Measurements from ENCODE around the gene SIAE.

The SIAE gene

GRCh38 chr11:124662106-124662505, 11.4 kb downstream of the SIAE start:
- no peak for DNase-seq

- DNase-seq, result no peak
Measured at GRCh38 chr11:124661553-124661952, 12.0 kb downstream of the SIAE start.

- DNase-seq, result no peak
Measured at GRCh38 chr11:124658986-124659385, 14.6 kb downstream of the SIAE start.

- no peak for DNase-seq
Measured at GRCh38 chr11:124658501-124658900, 15.0 kb downstream of the SIAE start.

GRCh38 chr11:124657904-124658303, 15.6 kb downstream of the SIAE start:
- no peak for DNase-seq

GRCh38 chr11:124656774-124657630, 16.5 kb downstream of the SIAE start:
- DNase-seq, result no peak

GRCh38 chr11:124648610-124649009, 24.9 kb downstream of the SIAE start:
- DNase-seq, result no peak

- no peak for DNase-seq
Measured at GRCh38 chr11:124646148-124646547, 27.4 kb downstream of the SIAE start.

GRCh38 chr11:124644426-124645280, 28.9 kb downstream of the SIAE start:
- DNase-seq, result no peak

GRCh38 chr11:124643605-124644425, 29.7 kb downstream of the SIAE start:
- no peak for DNase-seq

- no peak for DNase-seq
Measured at GRCh38 chr11:124643042-124643604, 30.4 kb downstream of the SIAE start.

- DNase-seq, result no peak
Measured at GRCh38 chr11:124642628-124643027, 30.9 kb downstream of the SIAE start.

GRCh38 chr11:124640666-124641065, 32.9 kb downstream of the SIAE start:
- no peak for DNase-seq

GRCh38 chr11:124639186-124639585, 34.4 kb downstream of the SIAE start:
- no peak for DNase-seq

GRCh38 chr11:124638500-124638899, 35.0 kb downstream of the SIAE start:
- DNase-seq, result no peak

- no peak for DNase-seq
Measured at GRCh38 chr11:124635932-124636331, 37.6 kb downstream of the SIAE start.

GRCh38 chr11:124633355-124633754, 40.2 kb downstream of the SIAE start:
- DNase-seq, result no peak

- no peak for DNase-seq
Measured at GRCh38 chr11:124629961-124630360, 43.6 kb downstream of the SIAE start.

GRCh38 chr11:124627546-124627945, 46.0 kb downstream of the SIAE start:
- no peak for DNase-seq

GRCh38 chr11:124625504-124626168, 47.9 kb downstream of the SIAE start:
- no peak for DNase-seq

- DNase-seq, result no peak
Measured at GRCh38 chr11:124623861-124624525, 49.5 kb downstream of the SIAE start.
